Medulla oblongata (tissue), 1 donor: ENCODE measurements around the gene ALG8.
"Not testable (repeated sequence)": the region's sequence is repeated elsewhere in the genome, so short reads cannot be mapped to it uniquely, and the experiment has no call there.

Experiments used
- DNase-seq: peaks from one replicate; pipeline ENCODE4 v3.0.0-alpha.2; 2015; ENCODE audit errors: extremely low spot score

Gene ALG8

GRCh38 chr11:78071717-78072116, 67.7 kb downstream of the ALG8 start:
- DNase-seq = no peak

- DNase-seq = no peak
These were observed 68.8 kb downstream of the ALG8 start for GRCh38 chr11:78070621-78071020.

- no peak for DNase-seq
These were observed 70.0 kb downstream of the ALG8 start for GRCh38 chr11:78069465-78069864.

GRCh38 chr11:78067704-78068103, 71.7 kb downstream of the ALG8 start:
- no peak for DNase-seq

- no peak for DNase-seq
These were observed 73.0 kb downstream of the ALG8 start for GRCh38 chr11:78066471-78066870.

GRCh38 chr11:78065203-78065602, 74.2 kb downstream of the ALG8 start:
- DNase-seq = no peak

GRCh38 chr11:78063440-78064181, 75.8 kb downstream of the ALG8 start, which contains the start of gene THRSP:
Gene THRSP (plus strand): TSS chr11:78063861. CDS start chr11:78063882, 21 bp downstream.
- DNase-seq = peak; percentile 58

GRCh38 chr11:78062671-78063070, 76.8 kb downstream of the ALG8 start:
- no peak for DNase-seq

- no peak for DNase-seq
These were observed 77.5 kb downstream of the ALG8 start for GRCh38 chr11:78061921-78062311.

GRCh38 chr11:78061088-78061920, 78.1 kb downstream of the ALG8 start:
- DNase-seq = no peak

GRCh38 chr11:78060533-78060932, 78.9 kb downstream of the ALG8 start:
- DNase-seq = no peak

GRCh38 chr11:78059749-78060328, 79.6 kb downstream of the ALG8 start:
- DNase-seq = not testable (repeated sequence)

- DNase-seq = no peak
These were observed 81.9 kb downstream of the ALG8 start for GRCh38 chr11:78057462-78058055.

GRCh38 chr11:78056093-78056492, 83.3 kb downstream of the ALG8 start:
- no peak for DNase-seq

GRCh38 chr11:78054971-78055370, 84.5 kb downstream of the ALG8 start:
- DNase-seq = no peak

- no peak for DNase-seq
These were observed 88.2 kb downstream of the ALG8 start for GRCh38 chr11:78050964-78051831.
